Measurements from ENCODE around the gene PACSIN2. TPM values are rescaled to one million over a fixed set of nuclear protein-coding genes. Genes with fewer than 3 reads are reported as not detected.

The PACSIN2 gene
- total and polyA plus RNA-seq, 2 experiments from 2014 or later = 23.5 to 57.3 TPM

DNA sequence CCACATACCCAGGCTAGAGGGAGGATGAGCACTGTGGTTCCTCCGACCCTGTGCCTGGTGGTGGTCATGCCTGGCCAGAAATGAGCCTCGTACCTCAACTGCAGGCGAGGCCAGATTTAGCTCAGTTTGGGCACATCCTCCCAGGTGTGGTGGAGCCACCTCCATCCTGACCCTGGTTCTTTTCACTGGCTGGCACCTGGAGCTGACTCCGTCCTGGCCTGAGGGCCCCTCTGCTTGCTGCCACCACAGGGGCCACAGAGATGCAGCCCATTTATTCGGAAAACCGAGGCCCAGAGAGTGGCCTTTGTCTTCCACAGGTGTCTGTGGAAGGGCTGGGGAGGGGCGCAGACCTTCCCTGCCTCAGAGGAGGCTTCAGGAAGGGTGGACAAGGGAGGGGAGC lies 148.8 kb downstream of the PACSIN2 start:
- H3K4me3 Mint-ChIP-seq = no peak overlapping the region
- no peak for TF ChIP-seq EZH2phosphoT487 (IDR thresholded peaks at IDR 0.05; ENCODE audit: unreplicated experiment)
- TF ChIP-seq STAT1 (IDR thresholded peaks at IDR 0.05; ENCODE audit: unreplicated experiment) = no peak
- TF ChIP-seq JUNB (IDR thresholded peaks at IDR 0.05; ENCODE audit: unreplicated experiment) = no peak
- TF ChIP-seq, protein P1, sequence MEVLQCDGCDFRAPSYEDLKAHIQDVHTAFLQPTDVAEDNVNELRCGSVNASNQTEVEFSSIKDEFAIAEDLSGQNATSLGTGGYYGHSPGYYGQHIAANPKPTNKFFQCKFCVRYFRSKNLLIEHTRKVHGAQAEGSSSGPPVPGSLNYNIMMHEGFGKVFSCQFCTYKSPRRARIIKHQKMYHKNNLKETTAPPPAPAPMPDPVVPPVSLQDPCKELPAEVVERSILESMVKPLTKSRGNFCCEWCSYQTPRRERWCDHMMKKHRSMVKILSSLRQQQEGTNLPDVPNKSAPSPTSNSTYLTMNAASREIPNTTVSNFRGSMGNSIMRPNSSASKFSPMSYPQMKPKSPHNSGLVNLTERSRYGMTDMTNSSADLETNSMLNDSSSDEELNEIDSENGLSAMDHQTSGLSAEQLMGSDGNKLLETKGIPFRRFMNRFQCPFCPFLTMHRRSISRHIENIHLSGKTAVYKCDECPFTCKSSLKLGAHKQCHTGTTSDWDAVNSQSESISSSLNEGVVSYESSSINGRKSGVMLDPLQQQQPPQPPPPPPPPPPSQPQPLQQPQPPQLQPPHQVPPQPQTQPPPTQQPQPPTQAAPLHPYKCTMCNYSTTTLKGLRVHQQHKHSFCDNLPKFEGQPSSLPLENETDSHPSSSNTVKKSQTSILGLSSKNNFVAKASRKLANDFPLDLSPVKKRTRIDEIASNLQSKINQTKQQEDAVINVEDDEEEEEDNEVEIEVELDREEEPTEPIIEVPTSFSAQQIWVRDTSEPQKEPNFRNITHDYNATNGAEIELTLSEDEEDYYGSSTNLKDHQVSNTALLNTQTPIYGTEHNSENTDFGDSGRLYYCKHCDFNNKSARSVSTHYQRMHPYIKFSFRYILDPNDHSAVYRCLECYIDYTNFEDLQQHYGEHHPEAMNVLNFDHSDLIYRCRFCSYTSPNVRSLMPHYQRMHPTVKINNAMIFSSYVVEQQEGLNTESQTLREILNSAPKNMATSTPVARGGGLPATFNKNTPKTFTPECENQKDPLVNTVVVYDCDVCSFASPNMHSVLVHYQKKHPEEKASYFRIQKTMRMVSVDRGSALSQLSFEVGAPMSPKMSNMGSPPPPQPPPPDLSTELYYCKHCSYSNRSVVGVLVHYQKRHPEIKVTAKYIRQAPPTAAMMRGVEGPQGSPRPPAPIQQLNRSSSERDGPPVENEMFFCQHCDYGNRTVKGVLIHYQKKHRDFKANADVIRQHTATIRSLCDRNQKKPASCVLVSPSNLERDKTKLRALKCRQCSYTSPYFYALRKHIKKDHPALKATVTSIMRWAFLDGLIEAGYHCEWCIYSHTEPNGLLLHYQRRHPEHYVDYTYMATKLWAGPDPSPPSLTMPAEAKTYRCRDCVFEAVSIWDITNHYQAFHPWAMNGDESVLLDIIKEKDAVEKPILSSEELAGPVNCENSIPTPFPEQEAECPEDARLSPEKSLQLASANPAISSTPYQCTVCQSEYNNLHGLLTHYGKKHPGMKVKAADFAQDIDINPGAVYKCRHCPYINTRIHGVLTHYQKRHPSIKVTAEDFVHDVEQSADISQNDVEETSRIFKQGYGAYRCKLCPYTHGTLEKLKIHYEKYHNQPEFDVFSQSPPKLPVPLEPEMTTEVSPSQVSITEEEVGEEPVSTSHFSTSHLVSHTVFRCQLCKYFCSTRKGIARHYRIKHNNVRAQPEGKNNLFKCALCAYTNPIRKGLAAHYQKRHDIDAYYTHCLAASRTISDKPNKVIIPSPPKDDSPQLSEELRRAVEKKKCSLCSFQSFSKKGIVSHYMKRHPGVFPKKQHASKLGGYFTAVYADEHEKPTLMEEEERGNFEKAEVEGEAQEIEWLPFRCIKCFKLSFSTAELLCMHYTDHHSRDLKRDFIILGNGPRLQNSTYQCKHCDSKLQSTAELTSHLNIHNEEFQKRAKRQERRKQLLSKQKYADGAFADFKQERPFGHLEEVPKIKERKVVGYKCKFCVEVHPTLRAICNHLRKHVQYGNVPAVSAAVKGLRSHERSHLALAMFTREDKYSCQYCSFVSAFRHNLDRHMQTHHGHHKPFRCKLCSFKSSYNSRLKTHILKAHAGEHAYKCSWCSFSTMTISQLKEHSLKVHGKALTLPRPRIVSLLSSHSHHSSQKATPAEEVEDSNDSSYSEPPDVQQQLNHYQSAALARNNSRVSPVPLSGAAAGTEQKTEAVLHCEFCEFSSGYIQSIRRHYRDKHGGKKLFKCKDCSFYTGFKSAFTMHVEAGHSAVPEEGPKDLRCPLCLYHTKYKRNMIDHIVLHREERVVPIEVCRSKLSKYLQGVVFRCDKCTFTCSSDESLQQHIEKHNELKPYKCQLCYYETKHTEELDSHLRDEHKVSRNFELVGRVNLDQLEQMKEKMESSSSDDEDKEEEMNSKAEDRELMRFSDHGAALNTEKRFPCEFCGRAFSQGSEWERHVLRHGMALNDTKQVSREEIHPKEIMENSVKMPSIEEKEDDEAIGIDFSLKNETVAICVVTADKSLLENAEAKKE (CRISPR knock-in tag; IDR thresholded peaks at IDR 0.05) = no peak
- TF ChIP-seq POLR2AphosphoS5 (IDR thresholded peaks at IDR 0.05; ENCODE audit: low read depth) = no peak
- no peak for TF ChIP-seq EZH2 (IDR thresholded peaks at IDR 0.05; ENCODE audit: low read depth, unreplicated experiment)
- TF ChIP-seq, protein P2, sequence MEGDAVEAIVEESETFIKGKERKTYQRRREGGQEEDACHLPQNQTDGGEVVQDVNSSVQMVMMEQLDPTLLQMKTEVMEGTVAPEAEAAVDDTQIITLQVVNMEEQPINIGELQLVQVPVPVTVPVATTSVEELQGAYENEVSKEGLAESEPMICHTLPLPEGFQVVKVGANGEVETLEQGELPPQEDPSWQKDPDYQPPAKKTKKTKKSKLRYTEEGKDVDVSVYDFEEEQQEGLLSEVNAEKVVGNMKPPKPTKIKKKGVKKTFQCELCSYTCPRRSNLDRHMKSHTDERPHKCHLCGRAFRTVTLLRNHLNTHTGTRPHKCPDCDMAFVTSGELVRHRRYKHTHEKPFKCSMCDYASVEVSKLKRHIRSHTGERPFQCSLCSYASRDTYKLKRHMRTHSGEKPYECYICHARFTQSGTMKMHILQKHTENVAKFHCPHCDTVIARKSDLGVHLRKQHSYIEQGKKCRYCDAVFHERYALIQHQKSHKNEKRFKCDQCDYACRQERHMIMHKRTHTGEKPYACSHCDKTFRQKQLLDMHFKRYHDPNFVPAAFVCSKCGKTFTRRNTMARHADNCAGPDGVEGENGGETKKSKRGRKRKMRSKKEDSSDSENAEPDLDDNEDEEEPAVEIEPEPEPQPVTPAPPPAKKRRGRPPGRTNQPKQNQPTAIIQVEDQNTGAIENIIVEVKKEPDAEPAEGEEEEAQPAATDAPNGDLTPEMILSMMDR (conservative IDR thresholded peaks at IDR 0.05; ENCODE audit: low read depth in 2 of 2) = no peak
- TF ChIP-seq CREB1 (CRISPR knock-in tag; IDR thresholded peaks at IDR 0.05; ENCODE audit: low read depth) = no peak
- TF ChIP-seq, protein P3, sequence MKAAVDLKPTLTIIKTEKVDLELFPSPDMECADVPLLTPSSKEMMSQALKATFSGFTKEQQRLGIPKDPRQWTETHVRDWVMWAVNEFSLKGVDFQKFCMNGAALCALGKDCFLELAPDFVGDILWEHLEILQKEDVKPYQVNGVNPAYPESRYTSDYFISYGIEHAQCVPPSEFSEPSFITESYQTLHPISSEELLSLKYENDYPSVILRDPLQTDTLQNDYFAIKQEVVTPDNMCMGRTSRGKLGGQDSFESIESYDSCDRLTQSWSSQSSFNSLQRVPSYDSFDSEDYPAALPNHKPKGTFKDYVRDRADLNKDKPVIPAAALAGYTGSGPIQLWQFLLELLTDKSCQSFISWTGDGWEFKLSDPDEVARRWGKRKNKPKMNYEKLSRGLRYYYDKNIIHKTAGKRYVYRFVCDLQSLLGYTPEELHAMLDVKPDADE (IDR thresholded peaks at IDR 0.05) = no peak
- TF ChIP-seq, protein P4, sequence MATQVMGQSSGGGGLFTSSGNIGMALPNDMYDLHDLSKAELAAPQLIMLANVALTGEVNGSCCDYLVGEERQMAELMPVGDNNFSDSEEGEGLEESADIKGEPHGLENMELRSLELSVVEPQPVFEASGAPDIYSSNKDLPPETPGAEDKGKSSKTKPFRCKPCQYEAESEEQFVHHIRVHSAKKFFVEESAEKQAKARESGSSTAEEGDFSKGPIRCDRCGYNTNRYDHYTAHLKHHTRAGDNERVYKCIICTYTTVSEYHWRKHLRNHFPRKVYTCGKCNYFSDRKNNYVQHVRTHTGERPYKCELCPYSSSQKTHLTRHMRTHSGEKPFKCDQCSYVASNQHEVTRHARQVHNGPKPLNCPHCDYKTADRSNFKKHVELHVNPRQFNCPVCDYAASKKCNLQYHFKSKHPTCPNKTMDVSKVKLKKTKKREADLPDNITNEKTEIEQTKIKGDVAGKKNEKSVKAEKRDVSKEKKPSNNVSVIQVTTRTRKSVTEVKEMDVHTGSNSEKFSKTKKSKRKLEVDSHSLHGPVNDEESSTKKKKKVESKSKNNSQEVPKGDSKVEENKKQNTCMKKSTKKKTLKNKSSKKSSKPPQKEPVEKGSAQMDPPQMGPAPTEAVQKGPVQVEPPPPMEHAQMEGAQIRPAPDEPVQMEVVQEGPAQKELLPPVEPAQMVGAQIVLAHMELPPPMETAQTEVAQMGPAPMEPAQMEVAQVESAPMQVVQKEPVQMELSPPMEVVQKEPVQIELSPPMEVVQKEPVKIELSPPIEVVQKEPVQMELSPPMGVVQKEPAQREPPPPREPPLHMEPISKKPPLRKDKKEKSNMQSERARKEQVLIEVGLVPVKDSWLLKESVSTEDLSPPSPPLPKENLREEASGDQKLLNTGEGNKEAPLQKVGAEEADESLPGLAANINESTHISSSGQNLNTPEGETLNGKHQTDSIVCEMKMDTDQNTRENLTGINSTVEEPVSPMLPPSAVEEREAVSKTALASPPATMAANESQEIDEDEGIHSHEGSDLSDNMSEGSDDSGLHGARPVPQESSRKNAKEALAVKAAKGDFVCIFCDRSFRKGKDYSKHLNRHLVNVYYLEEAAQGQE (IDR thresholded peaks at IDR 0.05; ENCODE audit: unreplicated experiment) = no peak
- no peak for TF ChIP-seq NANOG (IDR thresholded peaks at IDR 0.05; ENCODE audit: borderline replicate concordance)
- TF ChIP-seq ZNF114 (CRISPR knock-in tag; IDR thresholded peaks at IDR 0.05) = no peak
- TF ChIP-seq ZNF331 (CRISPR knock-in tag; IDR thresholded peaks at IDR 0.05; ENCODE audit: low read depth) = no peak
- no peak overlapping the region for H3K4me3 ChIP-seq
- no peaks in the 10 kb centered on the region for H3F3A ChIP-seq (replicated peaks; ENCODE audit: low read depth)
- H3K4me1 Mint-ChIP-seq = peaks cover 3% of the 10 kb centered on the region; the same call in 1 of the 3 replicates
- no peak overlapping the region for H2AFZ ChIP-seq
- no peaks in the 10 kb centered on the region for H3K79me2 ChIP-seq (replicated peaks; ENCODE audit: insufficient read depth)
- no peak overlapping the region for H3K4me2 ChIP-seq
- 0 out of 2 replicates have a peak, but pooled peaks cover 7% of the 10 kb centered on the region for H3K36me3 ChIP-seq (ENCODE audit: insufficient read depth)
- H3K9me2 ChIP-seq (ENCODE audit: insufficient read depth) = no peaks in the 10 kb centered on the region
- no peaks in the 10 kb centered on the region; the same call in 2 of the 3 replicates for H3K9me3 Mint-ChIP-seq
- no peak overlapping the region for H3K27ac Mint-ChIP-seq
- ATAC-seq (no peak), DNase-seq (ENCODE audit: low spot score) (no peak)
- no peaks in the 10 kb centered on the region for H3K27me3 ChIP-seq (ENCODE audit: insufficient read depth)
- H4K20me1 ChIP-seq (replicated peaks; ENCODE audit: insufficient read depth) = no peaks in the 10 kb centered on the region
- H3K4me1 ChIP-seq (ENCODE audit: insufficient read depth) = no peaks in the 10 kb centered on the region
- H3K27ac ChIP-seq (ENCODE audit: low read depth) = no peak overlapping the region
- H3K27me3 Mint-ChIP-seq (ENCODE audit: insufficient read depth, low read depth, poor library complexity) = peaks cover 23% of the 10 kb centered on the region
- H3K36me3 Mint-ChIP-seq (ENCODE audit: low read depth) = no peaks in the 10 kb centered on the region

Data from GM23338 (cell line).